Sigmoid colon (tissue), 7 donors: ENCODE data around the gene ENPP1. TPM values are rescaled to one million over a fixed set of nuclear protein-coding genes. Genes with fewer than 3 reads are reported as not detected.

Source experiments
- DNase-seq: peaks from one replicate; pipeline ENCODE4 v3.0.0-alpha.2; 2019
- H3K27ac ChIP-seq, 4 donors: fragments of 200-600 bp; sonication (generic); one replicate each; pipeline ENCODE4 v1.5.1; 2016 to 2019; ENCODE audit warnings: mild to moderate bottlenecking in 1 of 4
- H3K27me3 ChIP-seq, 3 donors: fragments of 200-600 bp; sonication (generic); one replicate each; pipeline ENCODE4 v1.5.1; 2019; ENCODE audit warnings: mild to moderate bottlenecking in 1 of 3
- H3K36me3 ChIP-seq, 4 donors: fragments of 200-600 bp; sonication (generic); one replicate each; pipeline ENCODE4 v1.5.1; 2016 to 2019
- H3K4me1 ChIP-seq, 4 donors: fragments of 200-600 bp; sonication (generic); one replicate each; pipeline ENCODE4 v1.5.1; 2017 to 2019
- H3K4me3 ChIP-seq, 4 donors: fragments of 200-600 bp; sonication (generic); one replicate each; pipeline ENCODE4 v1.5.1; 2017 to 2019; ENCODE audit warnings: mild to moderate bottlenecking in 2 of 4, moderate library complexity in 1 of 4
- H3K9me3 ChIP-seq, 4 donors: fragments of 200-600 bp in 3 of 4; sonication (generic) in 3 of 4; one replicate each; pipeline versions ENCODE4 v1.5.1 to v1.6.1; 2013 to 2019
- CTCF ChIP-seq, 4 experiments: fragments of 450-650 bp in 3 of 4; fragments of 200-600 bp in 1 of 4; IDR thresholded peaks; one replicate each; pipeline ENCODE4 v1.5.1; 2016 to 2019; ENCODE audit warnings: antibody characterized with exemption in 4 of 4, mild to moderate bottlenecking in 3 of 4, moderate library complexity in 2 of 4
- EP300 ChIP-seq, 4 donors: sonication (generic); formaldehyde crosslinking; IDR thresholded peaks; one replicate each; pipeline ENCODE4 v1.6.1; 2017; ENCODE audit warnings: antibody characterized with exemption in 4 of 4
- POLR2A ChIP-seq, 2 donors: fragments of 450-650 bp; IDR thresholded peaks; one replicate each; pipeline ENCODE4 v1.6.1; 2016; ENCODE audit warnings: antibody characterized with exemption in 2 of 2, mild to moderate bottlenecking in 2 of 2, moderate library complexity in 2 of 2
- POLR2AphosphoS5 ChIP-seq, 4 donors: sonication (generic); formaldehyde crosslinking; IDR thresholded peaks; one replicate each; pipeline ENCODE4 v1.6.1; 2017; ENCODE audit warnings: antibody characterized with exemption in 4 of 4
- WGBS, 2 donors: extraction: QIAGEN DNeasy Blood & Tissue Kit; methylation state at CpG; one replicate each; pipeline ENCODE4 v1.1.7; 2013; 5-methylcytosine and 5-hydroxymethylcytosine counted together
- intact Hi-C: fragments of 100-400 bp; cut with DNase I; formaldehyde crosslinking; loops from one replicate; pipeline ENCODE4 v1.15.1; 2023
- polyA plus RNA-seq, 3 donors: library from polyadenylated mRNA; stranded (reverse); fragments of 200-250 nt; gene quantifications; one replicate each; pipeline ENCODE4 v1.2.3, GENCODE V29; 2013
- small RNA-seq, 3 donors: library from RNA; depleted of rRNA; stranded (forward); fragments of <200 nt; gene quantifications; one replicate each; pipeline ENCODE3, GENCODE V24; 2016
- total RNA-seq, 4 donors: library from RNA; depleted of rRNA; stranded (reverse); fragments of >200 nt; gene quantifications; one replicate each; pipeline ENCODE4 v1.1.0, GENCODE V29; 2016
- donor health status: healthy with polysubstance abuse.
- donor health status: Bipolar disorder and iron deficiency.
- donor health status: healthy.

Gene ENPP1
- total and polyA plus RNA-seq, 7 donors, result 1.2 to 7.2 (median 3.6) TPM

- H3K27me3 ChIP-seq, result no peaks in the 10 kb centered on the region
- no peak overlapping the region for H3K27ac ChIP-seq
- no peaks in the 10 kb centered on the region for H3K36me3 ChIP-seq
- no peaks in the 10 kb centered on the region for H3K9me3 ChIP-seq
- no peaks in the 10 kb centered on the region for H3K4me1 ChIP-seq
- WGBS, 2 donors, result 56 to 77% methylated on average over 4 of the region's 4 CpGs
- DNase-seq, result no peak
- intact Hi-C loops, result no loop called here
- H3K4me3 ChIP-seq, result no peak overlapping the region
- TF ChIP-seq EP300 (IDR thresholded peaks at IDR 0.05) (no peak), POLR2A (IDR thresholded peaks at IDR 0.05) (no peak), POLR2AphosphoS5 (IDR thresholded peaks at IDR 0.05) (no peak), CTCF (IDR thresholded peaks at IDR 0.05) (no peak)
Measured at GRCh38 chr6:131936156-131936555, 128.3 kb downstream of the ENPP1 start.

- no peaks in the 10 kb centered on the region for H3K36me3 ChIP-seq
- H3K9me3 ChIP-seq, result no peaks in the 10 kb centered on the region
- intact Hi-C loops, result no loop called here
- H3K27ac ChIP-seq, result peak overlapping the region in 1 of 4 donors; percentile 28
- DNase-seq, result no peak
- H3K4me3 ChIP-seq, result no peak overlapping the region
- no peaks in the 10 kb centered on the region for H3K27me3 ChIP-seq
- H3K4me1 ChIP-seq, result no peaks in the 10 kb centered on the region
- WGBS, 2 donors, result 62 to 66% methylated on average over 2 of the region's 2 CpGs
- TF ChIP-seq CTCF (IDR thresholded peaks at IDR 0.05), result no peak
- no peak for TF ChIP-seq POLR2A (IDR thresholded peaks at IDR 0.05)
Measured at GRCh38 chr6:131937226-131937625, 129.4 kb downstream of the ENPP1 start.

- H3K4me1 ChIP-seq, result no peaks in the 10 kb centered on the region
- no peak for DNase-seq
- TF ChIP-seq POLR2A (IDR thresholded peaks at IDR 0.05), result no peak
- TF ChIP-seq POLR2AphosphoS5 (IDR thresholded peaks at IDR 0.05), result no peak
- TF ChIP-seq CTCF (IDR thresholded peaks at IDR 0.05), result no peak
- TF ChIP-seq EP300 (IDR thresholded peaks at IDR 0.05), result no peak
- WGBS, 2 donors, result 80 to 84% methylated on average over 8 of the region's 8 CpGs
- H3K36me3 ChIP-seq, result no peaks in the 10 kb centered on the region
- intact Hi-C loops, result no loop called here
- H3K27ac ChIP-seq, result peak overlapping the region in 2 of 4 donors; percentile 28 to 34
- no peaks in the 10 kb centered on the region for H3K27me3 ChIP-seq
- no peak overlapping the region for H3K4me3 ChIP-seq
- H3K9me3 ChIP-seq, result no peaks in the 10 kb centered on the region
Measured at GRCh38 chr6:131937703-131938631, 130.1 kb downstream of the ENPP1 start.

Small RNA genes within 50 kb of the gene (small RNA-seq; reads per million reads assigned to genes)
- 0 reads per million in 3 donors for gene MIR548H5
- 0 reads per million in 3 donors for gene SELENOKP2

Other genes starting within 250 kb of the ENPP1 start
- under 1 TPM in 1 of 4 donors, not detected in 3; 0.27 TPM for gene ARG1, start 234.8 kb upstream of the ENPP1 start, total RNA-seq
- gene ARG1, start 234.8 kb upstream of the ENPP1 start, polyA plus RNA-seq, result 1 to 10 TPM in 1 of 3 donors, under 1 TPM in 1, not detected in 1; 0.17 to 1.2 TPM
- 10 to 100 TPM; 19.0 to 29.6 (median 25.0) TPM for gene MED23, start 179.8 kb upstream of the ENPP1 start, total RNA-seq
- gene MED23, start 179.8 kb upstream of the ENPP1 start, polyA plus RNA-seq, result 10 to 100 TPM in 1 of 3 donors, 1 to 10 TPM in 2; 5.3 to 10.5 (median 6.0) TPM
- gene ENPP3, start 170.7 kb upstream of the ENPP1 start, total RNA-seq, result 1 to 10 TPM in 1 of 4 donors, under 1 TPM in 3; 0.14 to 1.1 (median 0.52) TPM
- gene ENPP3, start 170.7 kb upstream of the ENPP1 start, polyA plus RNA-seq, result 1 to 10 TPM; 1.8 to 5.9 (median 3.2) TPM
- gene OR2A4, start 106.6 kb upstream of the ENPP1 start, total RNA-seq, result under 1 TPM in 2 of 4 donors, not detected in 2; 0.82 to 0.95 TPM
- not detected for gene OR2A4, start 106.6 kb upstream of the ENPP1 start, polyA plus RNA-seq
- not detected for gene CTAGE9, start 97.0 kb upstream of the ENPP1 start, total RNA-seq
- not detected for gene CTAGE9, start 97.0 kb upstream of the ENPP1 start, polyA plus RNA-seq
- gene CCN2, start 143.4 kb downstream of the ENPP1 start, total RNA-seq, result 100 to 1,000 TPM in 2 of 4 donors, 10 to 100 TPM in 2; 43.5 to 179 (median 93.2) TPM
- gene CCN2, start 143.4 kb downstream of the ENPP1 start, polyA plus RNA-seq, result 10 to 100 TPM in 2 of 3 donors, 1 to 10 TPM in 1; 7.4 to 39.2 (median 13.2) TPM